ENCODE results near the gene TAF15. TPM values are rescaled to one million over a fixed set of nuclear protein-coding genes. Genes with fewer than 3 reads are reported as not detected.

Gene TAF15
- total and polyA plus RNA-seq, 2 of the 13 experiments (the other 11 are each of a cell fraction or from before 2014, with no cell fraction given) = 25.2 to 26.5 TPM

DNA sequence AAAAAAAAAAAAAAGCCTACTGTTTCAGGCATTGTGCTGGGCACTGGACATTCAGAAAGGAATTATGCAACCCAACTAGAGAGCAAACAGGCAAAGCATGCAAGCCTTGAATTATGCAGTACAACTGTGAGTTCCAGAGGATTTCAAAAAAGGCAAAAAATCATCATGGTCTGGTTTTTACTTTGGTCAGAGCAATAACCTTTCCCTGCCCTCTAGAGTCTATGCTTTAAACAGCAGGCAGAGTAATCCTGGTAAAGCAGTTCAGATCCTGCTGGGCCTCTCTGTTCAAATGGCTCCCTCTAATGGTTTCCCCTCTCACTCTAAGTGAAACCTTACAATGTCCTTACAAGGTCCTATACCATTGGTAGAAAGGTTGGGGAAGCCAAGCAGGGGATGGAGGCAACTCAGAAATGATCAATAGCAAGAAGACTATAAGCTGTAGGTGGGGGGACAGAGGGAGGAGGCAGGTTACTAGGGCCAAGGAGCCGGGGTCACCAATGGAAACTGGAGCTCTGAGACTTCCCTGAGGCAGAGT lies 4.6 kb upstream of the TAF15 start (continued):
- TF ChIP-seq, protein P1, sequence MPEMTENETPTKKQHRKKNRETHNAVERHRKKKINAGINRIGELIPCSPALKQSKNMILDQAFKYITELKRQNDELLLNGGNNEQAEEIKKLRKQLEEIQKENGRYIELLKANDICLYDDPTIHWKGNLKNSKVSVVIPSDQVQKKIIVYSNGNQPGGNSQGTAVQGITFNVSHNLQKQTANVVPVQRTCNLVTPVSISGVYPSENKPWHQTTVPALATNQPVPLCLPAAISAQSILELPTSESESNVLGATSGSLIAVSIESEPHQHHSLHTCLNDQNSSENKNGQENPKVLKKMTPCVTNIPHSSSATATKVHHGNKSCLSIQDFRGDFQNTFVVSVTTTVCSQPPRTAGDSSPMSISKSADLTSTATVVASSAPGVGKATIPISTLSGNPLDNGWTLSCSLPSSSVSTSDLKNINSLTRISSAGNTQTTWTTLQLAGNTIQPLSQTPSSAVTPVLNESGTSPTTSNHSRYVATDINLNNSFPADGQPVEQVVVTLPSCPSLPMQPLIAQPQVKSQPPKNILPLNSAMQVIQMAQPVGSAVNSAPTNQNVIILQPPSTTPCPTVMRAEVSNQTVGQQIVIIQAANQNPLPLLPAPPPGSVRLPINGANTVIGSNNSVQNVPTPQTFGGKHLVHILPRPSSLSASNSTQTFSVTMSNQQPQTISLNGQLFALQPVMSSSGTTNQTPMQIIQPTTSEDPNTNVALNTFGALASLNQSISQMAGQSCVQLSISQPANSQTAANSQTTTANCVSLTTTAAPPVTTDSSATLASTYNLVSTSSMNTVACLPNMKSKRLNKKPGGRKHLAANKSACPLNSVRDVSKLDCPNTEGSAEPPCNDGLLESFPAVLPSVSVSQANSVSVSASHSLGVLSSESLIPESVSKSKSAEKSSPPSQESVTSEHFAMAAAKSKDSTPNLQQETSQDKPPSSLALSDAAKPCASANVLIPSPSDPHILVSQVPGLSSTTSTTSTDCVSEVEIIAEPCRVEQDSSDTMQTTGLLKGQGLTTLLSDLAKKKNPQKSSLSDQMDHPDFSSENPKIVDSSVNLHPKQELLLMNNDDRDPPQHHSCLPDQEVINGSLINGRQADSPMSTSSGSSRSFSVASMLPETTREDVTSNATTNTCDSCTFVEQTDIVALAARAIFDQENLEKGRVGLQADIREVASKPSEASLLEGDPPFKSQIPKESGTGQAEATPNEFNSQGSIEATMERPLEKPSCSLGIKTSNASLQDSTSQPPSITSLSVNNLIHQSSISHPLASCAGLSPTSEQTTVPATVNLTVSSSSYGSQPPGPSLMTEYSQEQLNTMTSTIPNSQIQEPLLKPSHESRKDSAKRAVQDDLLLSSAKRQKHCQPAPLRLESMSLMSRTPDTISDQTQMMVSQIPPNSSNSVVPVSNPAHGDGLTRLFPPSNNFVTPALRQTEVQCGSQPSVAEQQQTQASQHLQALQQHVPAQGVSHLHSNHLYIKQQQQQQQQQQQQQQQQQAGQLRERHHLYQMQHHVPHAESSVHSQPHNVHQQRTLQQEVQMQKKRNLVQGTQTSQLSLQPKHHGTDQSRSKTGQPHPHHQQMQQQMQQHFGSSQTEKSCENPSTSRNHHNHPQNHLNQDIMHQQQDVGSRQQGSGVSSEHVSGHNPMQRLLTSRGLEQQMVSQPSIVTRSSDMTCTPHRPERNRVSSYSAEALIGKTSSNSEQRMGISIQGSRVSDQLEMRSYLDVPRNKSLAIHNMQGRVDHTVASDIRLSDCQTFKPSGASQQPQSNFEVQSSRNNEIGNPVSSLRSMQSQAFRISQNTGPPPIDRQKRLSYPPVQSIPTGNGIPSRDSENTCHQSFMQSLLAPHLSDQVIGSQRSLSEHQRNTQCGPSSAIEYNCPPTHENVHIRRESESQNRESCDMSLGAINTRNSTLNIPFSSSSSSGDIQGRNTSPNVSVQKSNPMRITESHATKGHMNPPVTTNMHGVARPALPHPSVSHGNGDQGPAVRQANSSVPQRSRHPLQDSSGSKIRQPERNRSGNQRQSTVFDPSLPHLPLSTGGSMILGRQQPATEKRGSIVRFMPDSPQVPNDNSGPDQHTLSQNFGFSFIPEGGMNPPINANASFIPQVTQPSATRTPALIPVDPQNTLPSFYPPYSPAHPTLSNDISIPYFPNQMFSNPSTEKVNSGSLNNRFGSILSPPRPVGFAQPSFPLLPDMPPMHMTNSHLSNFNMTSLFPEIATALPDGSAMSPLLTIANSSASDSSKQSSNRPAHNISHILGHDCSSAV (CRISPR knock-in tag; IDR thresholded peaks at IDR 0.05; ENCODE audit: borderline replicate concordance) = no peak
- no peak for TF ChIP-seq ZSCAN9 (CRISPR knock-in tag; IDR thresholded peaks at IDR 0.05; ENCODE audit: borderline replicate concordance)
- TF ChIP-seq, protein P2, sequence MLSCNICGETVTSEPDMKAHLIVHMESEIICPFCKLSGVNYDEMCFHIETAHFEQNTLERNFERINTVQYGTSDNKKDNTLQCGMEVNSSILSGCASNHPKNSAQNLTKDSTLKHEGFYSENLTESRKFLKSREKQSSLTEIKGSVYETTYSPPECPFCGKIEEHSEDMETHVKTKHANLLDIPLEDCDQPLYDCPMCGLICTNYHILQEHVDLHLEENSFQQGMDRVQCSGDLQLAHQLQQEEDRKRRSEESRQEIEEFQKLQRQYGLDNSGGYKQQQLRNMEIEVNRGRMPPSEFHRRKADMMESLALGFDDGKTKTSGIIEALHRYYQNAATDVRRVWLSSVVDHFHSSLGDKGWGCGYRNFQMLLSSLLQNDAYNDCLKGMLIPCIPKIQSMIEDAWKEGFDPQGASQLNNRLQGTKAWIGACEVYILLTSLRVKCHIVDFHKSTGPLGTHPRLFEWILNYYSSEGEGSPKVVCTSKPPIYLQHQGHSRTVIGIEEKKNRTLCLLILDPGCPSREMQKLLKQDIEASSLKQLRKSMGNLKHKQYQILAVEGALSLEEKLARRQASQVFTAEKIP (CRISPR knock-in tag; IDR thresholded peaks at IDR 0.05; ENCODE audit: borderline replicate concordance) = no peak
- no peak for TF ChIP-seq NPAS2 (CRISPR knock-in tag; IDR thresholded peaks at IDR 0.05; ENCODE audit: borderline replicate concordance)
- no peak for TF ChIP-seq MAFG (CRISPR knock-in tag; IDR thresholded peaks at IDR 0.05)
- no peak for TF ChIP-seq POLR2A (IDR thresholded peaks at IDR 0.05; ENCODE audit: insufficient read depth in 1 of 2, low read depth in 2 of 2, low read length in 2 of 2)
- peak; percentile 67 for TF ChIP-seq SMC3 (IDR thresholded peaks at IDR 0.05; ENCODE audit: low read length)
- TF ChIP-seq MYC (CRISPR knock-in tag; IDR thresholded peaks at IDR 0.05; ENCODE audit: borderline replicate concordance) = no peak
- no peak for TF ChIP-seq ATM (IDR thresholded peaks at IDR 0.05; ENCODE audit: borderline replicate concordance)
- TF ChIP-seq, protein P3, sequence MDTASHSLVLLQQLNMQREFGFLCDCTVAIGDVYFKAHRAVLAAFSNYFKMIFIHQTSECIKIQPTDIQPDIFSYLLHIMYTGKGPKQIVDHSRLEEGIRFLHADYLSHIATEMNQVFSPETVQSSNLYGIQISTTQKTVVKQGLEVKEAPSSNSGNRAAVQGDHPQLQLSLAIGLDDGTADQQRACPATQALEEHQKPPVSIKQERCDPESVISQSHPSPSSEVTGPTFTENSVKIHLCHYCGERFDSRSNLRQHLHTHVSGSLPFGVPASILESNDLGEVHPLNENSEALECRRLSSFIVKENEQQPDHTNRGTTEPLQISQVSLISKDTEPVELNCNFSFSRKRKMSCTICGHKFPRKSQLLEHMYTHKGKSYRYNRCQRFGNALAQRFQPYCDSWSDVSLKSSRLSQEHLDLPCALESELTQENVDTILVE (CRISPR knock-in tag; IDR thresholded peaks at IDR 0.05) = no peak
- TF ChIP-seq ATF7-NPFF (CRISPR knock-in tag; IDR thresholded peaks at IDR 0.05; ENCODE audit: low read depth) = no peak
- TF ChIP-seq, protein P4, sequence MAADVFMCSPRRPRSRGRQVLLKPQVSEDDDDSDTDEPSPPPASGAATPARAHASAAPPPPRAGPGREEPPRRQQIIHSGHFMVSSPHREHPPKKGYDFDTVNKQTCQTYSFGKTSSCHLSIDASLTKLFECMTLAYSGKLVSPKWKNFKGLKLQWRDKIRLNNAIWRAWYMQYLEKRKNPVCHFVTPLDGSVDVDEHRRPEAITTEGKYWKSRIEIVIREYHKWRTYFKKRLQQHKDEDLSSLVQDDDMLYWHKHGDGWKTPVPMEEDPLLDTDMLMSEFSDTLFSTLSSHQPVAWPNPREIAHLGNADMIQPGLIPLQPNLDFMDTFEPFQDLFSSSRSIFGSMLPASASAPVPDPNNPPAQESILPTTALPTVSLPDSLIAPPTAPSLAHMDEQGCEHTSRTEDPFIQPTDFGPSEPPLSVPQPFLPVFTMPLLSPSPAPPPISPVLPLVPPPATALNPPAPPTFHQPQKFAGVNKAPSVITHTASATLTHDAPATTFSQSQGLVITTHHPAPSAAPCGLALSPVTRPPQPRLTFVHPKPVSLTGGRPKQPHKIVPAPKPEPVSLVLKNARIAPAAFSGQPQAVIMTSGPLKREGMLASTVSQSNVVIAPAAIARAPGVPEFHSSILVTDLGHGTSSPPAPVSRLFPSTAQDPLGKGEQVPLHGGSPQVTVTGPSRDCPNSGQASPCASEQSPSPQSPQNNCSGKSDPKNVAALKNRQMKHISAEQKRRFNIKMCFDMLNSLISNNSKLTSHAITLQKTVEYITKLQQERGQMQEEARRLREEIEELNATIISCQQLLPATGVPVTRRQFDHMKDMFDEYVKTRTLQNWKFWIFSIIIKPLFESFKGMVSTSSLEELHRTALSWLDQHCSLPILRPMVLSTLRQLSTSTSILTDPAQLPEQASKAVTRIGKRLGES (CRISPR knock-in tag; IDR thresholded peaks at IDR 0.05; ENCODE audit: borderline replicate concordance) = no peak
- TF ChIP-seq ZNF383 (CRISPR knock-in tag; IDR thresholded peaks at IDR 0.05; ENCODE audit: borderline replicate concordance) = no peak
- TF ChIP-seq ZNF430 (CRISPR knock-in tag; IDR thresholded peaks at IDR 0.05) = no peak
- TF ChIP-seq ZNF720 (CRISPR knock-in tag; IDR thresholded peaks at IDR 0.05) = no peak

Data from HepG2 (cell line).